Testis (tissue), 2 donors: ENCODE measurements around the gene TBC1D25.

Source experiments
- POLR2A ChIP-seq: fragments of 450-650 bp; IDR thresholded peaks from one replicate; pipeline ENCODE4 v1.6.1; 2017; ENCODE audit warnings: antibody characterized with exemption, mild to moderate bottlenecking, moderate library complexity
- TF ChIP-seq, protein P1 (sequence below), 3 experiments: fragments of 450-650 bp in 2 of 3; fragments of 200-600 bp in 1 of 3; sonication (generic) in 1 of 3; IDR thresholded peaks; one replicate each; pipeline ENCODE4 v1.5.1; 2016 to 2019; ENCODE audit warnings: antibody characterized with exemption in 3 of 3, mild to moderate bottlenecking in 2 of 3, moderate library complexity in 1 of 3

DNA sequence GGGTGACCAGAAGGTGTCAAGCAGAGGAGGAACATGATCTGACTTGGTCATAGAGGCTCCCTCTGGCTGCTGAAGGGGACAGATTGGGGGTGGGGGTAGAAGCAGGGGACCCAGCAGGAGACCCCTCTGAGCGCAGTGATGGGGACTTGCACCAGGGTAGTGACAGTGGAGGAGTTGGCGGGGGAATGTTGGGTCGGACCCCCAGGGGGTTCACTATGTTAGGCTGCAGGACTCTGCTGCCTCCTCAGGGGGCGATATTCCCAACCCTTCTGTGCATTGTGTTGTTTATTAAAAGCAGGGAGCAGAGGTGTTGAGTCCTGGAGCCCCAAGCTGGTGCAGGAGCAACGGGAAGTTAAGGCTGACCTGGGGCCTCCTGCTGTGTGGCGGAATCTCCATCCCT, 66.6 kb downstream of the TBC1D25 start:
- TF ChIP-seq, protein P1, sequence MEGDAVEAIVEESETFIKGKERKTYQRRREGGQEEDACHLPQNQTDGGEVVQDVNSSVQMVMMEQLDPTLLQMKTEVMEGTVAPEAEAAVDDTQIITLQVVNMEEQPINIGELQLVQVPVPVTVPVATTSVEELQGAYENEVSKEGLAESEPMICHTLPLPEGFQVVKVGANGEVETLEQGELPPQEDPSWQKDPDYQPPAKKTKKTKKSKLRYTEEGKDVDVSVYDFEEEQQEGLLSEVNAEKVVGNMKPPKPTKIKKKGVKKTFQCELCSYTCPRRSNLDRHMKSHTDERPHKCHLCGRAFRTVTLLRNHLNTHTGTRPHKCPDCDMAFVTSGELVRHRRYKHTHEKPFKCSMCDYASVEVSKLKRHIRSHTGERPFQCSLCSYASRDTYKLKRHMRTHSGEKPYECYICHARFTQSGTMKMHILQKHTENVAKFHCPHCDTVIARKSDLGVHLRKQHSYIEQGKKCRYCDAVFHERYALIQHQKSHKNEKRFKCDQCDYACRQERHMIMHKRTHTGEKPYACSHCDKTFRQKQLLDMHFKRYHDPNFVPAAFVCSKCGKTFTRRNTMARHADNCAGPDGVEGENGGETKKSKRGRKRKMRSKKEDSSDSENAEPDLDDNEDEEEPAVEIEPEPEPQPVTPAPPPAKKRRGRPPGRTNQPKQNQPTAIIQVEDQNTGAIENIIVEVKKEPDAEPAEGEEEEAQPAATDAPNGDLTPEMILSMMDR (IDR thresholded peaks at IDR 0.05): no peak
- no peak for TF ChIP-seq POLR2A
